Type B pancreatic cell (in vitro differentiated cells): ENCODE results near the gene MEN1. TPM values are rescaled to one million over a fixed set of nuclear protein-coding genes. Genes with fewer than 3 reads are reported as not detected.

Experiments used
- DNase-seq: peaks from one replicate; pipeline ENCODE4 v3.0.0; 2021; ENCODE audit warnings: mixed read lengths; ENCODE audit not compliant: unreplicated experiment; ENCODE audit errors: extremely low spot score
- H3K27ac Mint-ChIP-seq: 2 replicates; pipeline ENCODE4 v1.8.0; 2021; ENCODE audit warnings: mild to moderate bottlenecking, mixed read lengths
- H3K27me3 Mint-ChIP-seq: 2 replicates; pipeline ENCODE4 v1.8.0; 2021; ENCODE audit warnings: mixed read lengths
- H3K36me3 Mint-ChIP-seq: 2 replicates; pipeline ENCODE4 v1.8.0; 2021; ENCODE audit warnings: mixed read lengths
- H3K4me1 Mint-ChIP-seq: one replicate; pipeline ENCODE4 v1.8.0; 2021; ENCODE audit warnings: mixed read lengths; ENCODE audit not compliant: unreplicated experiment
- H3K4me3 Mint-ChIP-seq: 2 replicates; pipeline ENCODE4 v1.8.0; 2021; ENCODE audit warnings: mild to moderate bottlenecking, mixed read lengths
- H3K9me3 Mint-ChIP-seq: 2 replicates; pipeline ENCODE4 v1.8.0; 2021; ENCODE audit warnings: mixed read lengths
- CTCF ChIP-seq: fragments of 200-600 bp; sonication (generic); conservative IDR thresholded peaks from 2 replicates; pipeline ENCODE4 v1.5.0; 2021; ENCODE audit warnings: antibody characterized with exemption, mild to moderate bottlenecking
- total RNA-seq: library from RNA; stranded (reverse); gene quantifications from 2 replicates; pipeline ENCODE4 v1.2.1, GENCODE V29; 2021; ENCODE audit warnings: low replicate concordance

The MEN1 gene
- total RNA-seq, 1 donor from 2014 or later = 50.6 TPM

- no peak for DNase-seq
- no peaks in the 10 kb centered on the region for H3K36me3 Mint-ChIP-seq
- peak overlapping the region; percentile 92 for H3K27ac Mint-ChIP-seq
- no peaks in the 10 kb centered on the region for H3K9me3 Mint-ChIP-seq
- peaks cover 12% of the 10 kb centered on the region for H3K4me1 Mint-ChIP-seq
- H3K4me3 Mint-ChIP-seq = peak overlapping the region; percentile 96
- H3K27me3 Mint-ChIP-seq = no peaks in the 10 kb centered on the region
- no peak for TF ChIP-seq CTCF
These were observed 540 bp downstream of the MEN1 start for GRCh38 chr11:64809781-64810241.

- no peak overlapping the region for H3K27ac Mint-ChIP-seq
- H3K36me3 Mint-ChIP-seq = no peaks in the 10 kb centered on the region
- no peaks in the 10 kb centered on the region for H3K9me3 Mint-ChIP-seq
- H3K4me1 Mint-ChIP-seq = peaks cover 9% of the 10 kb centered on the region
- H3K4me3 Mint-ChIP-seq = no peak overlapping the region
- H3K27me3 Mint-ChIP-seq = no peaks in the 10 kb centered on the region
- TF ChIP-seq CTCF = no peak
- DNase-seq = no peak
These were observed 4.9 kb downstream of the MEN1 start for GRCh38 chr11:64805481-64805880.

- no peaks in the 10 kb centered on the region for H3K36me3 Mint-ChIP-seq
- no peak for TF ChIP-seq CTCF
- H3K4me3 Mint-ChIP-seq = peak overlapping the region; percentile 86
- H3K9me3 Mint-ChIP-seq = no peaks in the 10 kb centered on the region
- no peak overlapping the region for H3K27ac Mint-ChIP-seq
- no peaks in the 10 kb centered on the region for H3K27me3 Mint-ChIP-seq
- no peak for DNase-seq
- H3K4me1 Mint-ChIP-seq = peaks cover 8% of the 10 kb centered on the region
These were observed 5.8 kb downstream of the MEN1 start for GRCh38 chr11:64804346-64805210.

- no peaks in the 10 kb centered on the region for H3K9me3 Mint-ChIP-seq
- no peaks in the 10 kb centered on the region for H3K27me3 Mint-ChIP-seq
- H3K36me3 Mint-ChIP-seq = no peaks in the 10 kb centered on the region
- no peak for DNase-seq
- H3K4me1 Mint-ChIP-seq = peaks cover 8% of the 10 kb centered on the region
- TF ChIP-seq CTCF = no peak
- peak overlapping the region; percentile 88 for H3K27ac Mint-ChIP-seq
- peak overlapping the region; percentile 86 for H3K4me3 Mint-ChIP-seq
These were observed 6.5 kb downstream of the MEN1 start for GRCh38 chr11:64803846-64804345.

- Mint-ChIP-seq H3K9me3 (no peaks in the 10 kb centered on the region), H3K27ac (peak within 1 kb of the TSS; percentile 88), H3K36me3 (no peaks in the 10 kb centered on the region), H3K4me3 (peak within 1 kb of the TSS; percentile 86), H3K4me1 (peaks cover 8% of the 10 kb centered on the region), H3K27me3 (no peaks in the 10 kb centered on the region)
- TF ChIP-seq CTCF = peak; percentile 45
- DNase-seq = peak; percentile 89
These were observed 7.0 kb downstream of the MEN1 start, which contains the start of gene MAP4K2 for GRCh38 chr11:64803158-64803845. Gene MAP4K2, minus strand, starts transcription at chr11:64803214. Its CDS starts 65 bp downstream, at chr11:64803149.
